GM15510 (cell line): Measurements from ENCODE around the gene GRIN3B.

ENCODE experiments used
- POLR2A ChIP-seq: IDR thresholded peaks from 3 replicates; pipeline ENCODE4 v1.6.1; 2011; ENCODE audit warnings: borderline replicate concordance; ENCODE audit not compliant: insufficient read length; ENCODE audit errors: extremely low read depth

Gene GRIN3B

GRCh38 chr19:977058-977464, 23.2 kb upstream of the GRIN3B start:
- TF ChIP-seq POLR2A: no peak

- no peak for TF ChIP-seq POLR2A
These were observed 20.9 kb upstream of the GRIN3B start for GRCh38 chr19:979318-979741.

- TF ChIP-seq POLR2A: no peak
These were observed 19.9 kb upstream of the GRIN3B start for GRCh38 chr19:980133-980998.

- TF ChIP-seq POLR2A: no peak
These were observed 17.6 kb upstream of the GRIN3B start for GRCh38 chr19:982567-983170.

GRCh38 chr19:984165-984967, 15.9 kb upstream of the GRIN3B start, which contains the start of gene WDR18:
Gene WDR18, plus strand, starts transcription at chr19:984345. Its CDS starts 9 bp downstream, at chr19:984354.
- TF ChIP-seq POLR2A: peak; percentile 67

GRCh38 chr19:986083-986482, 14.1 kb upstream of the GRIN3B start:
- TF ChIP-seq POLR2A: no peak

GRCh38 chr19:988081-988480, 12.1 kb upstream of the GRIN3B start:
- no peak for TF ChIP-seq POLR2A

GRCh38 chr19:988510-988909, 11.7 kb upstream of the GRIN3B start:
- TF ChIP-seq POLR2A: no peak

GRCh38 chr19:989381-990081, 10.7 kb upstream of the GRIN3B start:
- no peak for TF ChIP-seq POLR2A

- no peak for TF ChIP-seq POLR2A
These were observed 10.1 kb upstream of the GRIN3B start for GRCh38 chr19:990119-990571.

GRCh38 chr19:990746-991145, 9.5 kb upstream of the GRIN3B start:
- TF ChIP-seq POLR2A: no peak

- TF ChIP-seq POLR2A: no peak
These were observed 8.9 kb upstream of the GRIN3B start for GRCh38 chr19:991174-991931.

- TF ChIP-seq POLR2A: no peak
These were observed 8.1 kb upstream of the GRIN3B start for GRCh38 chr19:991932-992669.
